Esophagus squamous epithelium (tissue), 5 donors: ENCODE data around the gene AREL1. TPM values are rescaled to one million over a fixed set of nuclear protein-coding genes. Genes with fewer than 3 reads are reported as not detected.
A peak's percentile ranks its signal among the peaks of the same experiment; 100 is the strongest.

Experiments used
- DNase-seq: peaks from one replicate; lab custom pipeline; 2025; lab: John Stamatoyannopoulos, UW
- H3K27ac ChIP-seq, 4 donors: fragments of 200-600 bp; sonication (generic); one replicate each; pipeline ENCODE4 v1.5.1; 2016 to 2019; ENCODE audit warnings: mild to moderate bottlenecking in 1 of 4
- H3K27me3 ChIP-seq, 4 donors: fragments of 200-600 bp; sonication (generic); 1 replicate in 3 of 4; 2 replicates in 1 of 4; pipeline versions ENCODE4 v1.5.1 to v1.6.0; 2017 to 2021; ENCODE audit warnings: antibody characterized with exemption in 1 of 4
- H3K36me3 ChIP-seq, 3 donors: fragments of 200-600 bp; sonication (generic); one replicate each; pipeline ENCODE4 v1.5.1; 2016 to 2019
- H3K4me1 ChIP-seq, 3 donors: fragments of 200-600 bp; sonication (generic); one replicate each; pipeline ENCODE4 v1.5.1; 2017 to 2019
- H3K4me3 ChIP-seq, 4 donors: fragments of 200-600 bp; sonication (generic); 1 replicate in 3 of 4; 2 replicates in 1 of 4; pipeline ENCODE4 v1.5.1; 2016 to 2019; ENCODE audit warnings: mild to moderate bottlenecking in 2 of 4, moderate library complexity in 1 of 4
- H3K9me3 ChIP-seq, 3 donors: fragments of 200-600 bp; sonication (generic); one replicate each; pipeline ENCODE4 v1.5.1; 2016 to 2019
- CTCF ChIP-seq, 6 experiments: fragments of 450-650 bp in 4 of 6; fragments of 200-600 bp in 2 of 6; sonication (generic) in 2 of 6; IDR thresholded peaks; one replicate each; pipeline ENCODE4 v1.5.1; 2016 to 2019; ENCODE audit warnings: antibody characterized with exemption in 6 of 6, mild to moderate bottlenecking in 4 of 6, moderate library complexity in 4 of 6
- POLR2A ChIP-seq, 4 donors: fragments of 450-650 bp; IDR thresholded peaks; one replicate each; pipeline ENCODE4 v1.6.1; 2017; ENCODE audit warnings: antibody characterized with exemption in 4 of 4, mild to moderate bottlenecking in 4 of 4, moderate library complexity in 3 of 4
- WGBS, 2 donors: methylation state at CpG; one replicate each; pipeline ENCODE4 v1.1.5; 2018; 5-methylcytosine and 5-hydroxymethylcytosine counted together
- intact Hi-C: fragments of 100-400 bp; cut with DNase I; formaldehyde crosslinking; loops from one replicate; pipeline ENCODE4 v1.15.0; 2022
- total RNA-seq, 4 donors: library from RNA; depleted of rRNA; stranded (reverse); fragments of >200 nt; gene quantifications; one replicate each; pipeline ENCODE4 v1.1.0, GENCODE V29; 2016
- donor health status: DM: yes; HTN: yes; CAD: no.

The AREL1 gene
- total RNA-seq, 4 donors from 2014 or later: 17.0 to 21.6 (median 19.8) TPM

GRCh38 chr14:74732387-74732786 lies 19.5 kb upstream of the AREL1 start:
- intact Hi-C loops: no loop called here
- Histone ChIP-seq H3K27ac (no peak overlapping the region), H3K27me3 (no peaks in the 10 kb centered on the region), H3K36me3 (peaks cover 9 to 71% (median 16%) of the 10 kb centered on the region in 3 donors), H3K4me3 (no peak overlapping the region), H3K4me1 (no peaks in the 10 kb centered on the region), H3K9me3 (no peaks in the 10 kb centered on the region)
- 64 to 78% methylated on average over 2 of the region's 2 CpGs for WGBS, 2 donors
- no peak for DNase-seq
- TF ChIP-seq CTCF (IDR thresholded peaks at IDR 0.05): no peak
- TF ChIP-seq POLR2A (IDR thresholded peaks at IDR 0.05): no peak

- H3K4me3 ChIP-seq: no peak overlapping the region
- 85 to 86% methylated on average over 3 of the region's 3 CpGs for WGBS, 2 donors
- no peak overlapping the region for H3K27ac ChIP-seq
- H3K36me3 ChIP-seq: peaks cover 1 to 82% (median 20%) of the 10 kb centered on the region in 3 donors
- no peaks in the 10 kb centered on the region for H3K4me1 ChIP-seq
- no peaks in the 10 kb centered on the region for H3K9me3 ChIP-seq
- intact Hi-C loops: no loop called here
- TF ChIP-seq CTCF (IDR thresholded peaks at IDR 0.05) (no peak), POLR2A (IDR thresholded peaks at IDR 0.05) (no peak)
- DNase-seq: no peak
- H3K27me3 ChIP-seq: no peaks in the 10 kb centered on the region
Measured at GRCh38 chr14:74723134-74723533, 10.3 kb upstream of the AREL1 start.

GRCh38 chr14:74720526-74720925 lies 7.6 kb upstream of the AREL1 start:
- DNase-seq: no peak
- peaks cover 3 to 99% (median 18%) of the 10 kb centered on the region in 3 donors for H3K36me3 ChIP-seq
- H3K27ac ChIP-seq: no peak overlapping the region
- intact Hi-C loops: no loop called here
- H3K27me3 ChIP-seq: no peaks in the 10 kb centered on the region
- no peak for TF ChIP-seq CTCF (IDR thresholded peaks at IDR 0.05)
- TF ChIP-seq POLR2A (IDR thresholded peaks at IDR 0.05): no peak
- no peaks in the 10 kb centered on the region for H3K4me1 ChIP-seq
- no peaks in the 10 kb centered on the region for H3K9me3 ChIP-seq
- H3K4me3 ChIP-seq: no peak overlapping the region

- intact Hi-C loops: no loop called here
- Histone ChIP-seq H3K27ac (peak overlapping the region; percentile 87 to 93 (median 88)), H3K27me3 (no peaks in the 10 kb centered on the region), H3K4me1 (peaks cover 11 to 40% (median 19%) of the 10 kb centered on the region in 3 donors), H3K4me3 (peak overlapping the region; percentile 64 to 95 (median 78)), H3K36me3 (peaks cover 3 to 38% (median 7%) of the 10 kb centered on the region in 3 donors), H3K9me3 (no peaks in the 10 kb centered on the region)
- no peak for DNase-seq
- TF ChIP-seq POLR2A (IDR thresholded peaks at IDR 0.05) (no peak), CTCF (IDR thresholded peaks at IDR 0.05) (no peak)
- 12% methylated on average over 6 of the region's 6 CpGs for WGBS, 2 donors
Measured at GRCh38 chr14:74713395-74713735, 485 bp upstream of the AREL1 start.

- peak overlapping the region in 1 of 4 donors; percentile 64 for H3K4me3 ChIP-seq
- H3K9me3 ChIP-seq: no peaks in the 10 kb centered on the region
- peaks cover 11 to 40% (median 19%) of the 10 kb centered on the region in 3 donors for H3K4me1 ChIP-seq
- no peak for DNase-seq
- 63 to 64% methylated on average over 4 to 5 of the region's 5 CpGs for WGBS, 2 donors
- peaks cover 0 to 21% (median 4%) of the 10 kb centered on the region in 3 donors for H3K36me3 ChIP-seq
- intact Hi-C loops: no loop called here
- no peak for TF ChIP-seq CTCF (IDR thresholded peaks at IDR 0.05)
- TF ChIP-seq POLR2A (IDR thresholded peaks at IDR 0.05): no peak
- no peak overlapping the region for H3K27ac ChIP-seq
- H3K27me3 ChIP-seq: no peaks in the 10 kb centered on the region
Measured at GRCh38 chr14:74711651-74712050, 1.2 kb downstream of the AREL1 start.
